Esophagus muscularis mucosa (tissue), 3 donors: Measurements from ENCODE around the gene GLP2R.

Experiments used
- CTCF ChIP-seq, 3 experiments: fragments of 200-600 bp in 2 of 3; fragments of 450-650 bp in 1 of 3; sonication (generic) in 2 of 3; IDR thresholded peaks; one replicate each; pipeline ENCODE4 v1.5.1; 2017 to 2019; ENCODE audit warnings: antibody characterized with exemption in 3 of 3, mild to moderate bottlenecking in 2 of 3, moderate library complexity in 1 of 3
- POLR2A ChIP-seq: fragments of 450-650 bp; IDR thresholded peaks from one replicate; pipeline ENCODE4 v1.6.1; 2017; ENCODE audit warnings: antibody characterized with exemption, moderate library complexity, mild to moderate bottlenecking, low read depth

DNA sequence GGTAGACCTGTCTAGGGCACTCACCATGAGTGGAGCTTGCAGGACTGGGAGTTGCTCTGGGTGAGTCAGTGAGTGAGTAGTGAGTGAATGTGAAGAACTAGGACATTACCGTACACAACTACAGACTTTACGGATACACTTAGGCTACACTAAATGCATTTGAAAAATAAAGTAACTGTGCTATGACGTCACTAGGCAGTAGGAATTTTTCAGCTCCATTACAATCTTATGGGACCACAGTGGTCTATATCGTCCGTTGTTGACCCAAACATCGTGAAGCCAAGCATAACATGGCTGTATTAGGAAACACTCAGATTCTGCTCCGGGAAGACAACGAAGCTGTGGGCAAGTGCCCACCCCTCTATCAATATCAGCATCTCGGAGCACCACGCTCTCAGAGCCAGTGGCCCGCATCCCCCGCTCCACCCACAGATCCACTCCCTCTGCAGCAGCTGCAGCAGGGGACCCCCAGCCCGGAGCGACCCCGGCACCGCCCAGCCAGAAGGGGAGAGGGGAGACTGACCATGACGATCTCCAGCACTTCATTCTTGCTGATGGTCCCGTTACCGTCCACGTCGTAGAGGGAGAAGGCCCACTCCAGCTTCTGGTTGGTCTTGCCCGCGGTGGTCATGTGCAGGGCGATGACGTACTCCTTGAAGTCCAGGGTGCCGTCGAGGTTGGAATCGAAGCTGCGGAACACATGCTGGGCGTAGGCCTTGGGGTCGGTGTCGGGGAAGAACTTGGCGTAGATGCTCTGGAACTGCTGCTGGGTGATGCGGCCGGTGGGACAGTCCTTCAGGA, 78.8 kb downstream of the GLP2R start:
- TF ChIP-seq POLR2A (no peak), CTCF (IDR thresholded peaks at IDR 0.05) (no peak)
